Islet precursor cell (in vitro differentiated cells): ENCODE data around the gene ABCA10.
A peak's percentile ranks its signal among the peaks of the same experiment; 100 is the strongest.
"Not testable (repeated sequence)": the region's sequence is repeated elsewhere in the genome, so short reads cannot be mapped to it uniquely, and the experiment has no call there.

Experiments used
- DNase-seq: peaks from one replicate; pipeline ENCODE4 v3.0.0-alpha.2; 2018

ABCA10 gene, protein sequence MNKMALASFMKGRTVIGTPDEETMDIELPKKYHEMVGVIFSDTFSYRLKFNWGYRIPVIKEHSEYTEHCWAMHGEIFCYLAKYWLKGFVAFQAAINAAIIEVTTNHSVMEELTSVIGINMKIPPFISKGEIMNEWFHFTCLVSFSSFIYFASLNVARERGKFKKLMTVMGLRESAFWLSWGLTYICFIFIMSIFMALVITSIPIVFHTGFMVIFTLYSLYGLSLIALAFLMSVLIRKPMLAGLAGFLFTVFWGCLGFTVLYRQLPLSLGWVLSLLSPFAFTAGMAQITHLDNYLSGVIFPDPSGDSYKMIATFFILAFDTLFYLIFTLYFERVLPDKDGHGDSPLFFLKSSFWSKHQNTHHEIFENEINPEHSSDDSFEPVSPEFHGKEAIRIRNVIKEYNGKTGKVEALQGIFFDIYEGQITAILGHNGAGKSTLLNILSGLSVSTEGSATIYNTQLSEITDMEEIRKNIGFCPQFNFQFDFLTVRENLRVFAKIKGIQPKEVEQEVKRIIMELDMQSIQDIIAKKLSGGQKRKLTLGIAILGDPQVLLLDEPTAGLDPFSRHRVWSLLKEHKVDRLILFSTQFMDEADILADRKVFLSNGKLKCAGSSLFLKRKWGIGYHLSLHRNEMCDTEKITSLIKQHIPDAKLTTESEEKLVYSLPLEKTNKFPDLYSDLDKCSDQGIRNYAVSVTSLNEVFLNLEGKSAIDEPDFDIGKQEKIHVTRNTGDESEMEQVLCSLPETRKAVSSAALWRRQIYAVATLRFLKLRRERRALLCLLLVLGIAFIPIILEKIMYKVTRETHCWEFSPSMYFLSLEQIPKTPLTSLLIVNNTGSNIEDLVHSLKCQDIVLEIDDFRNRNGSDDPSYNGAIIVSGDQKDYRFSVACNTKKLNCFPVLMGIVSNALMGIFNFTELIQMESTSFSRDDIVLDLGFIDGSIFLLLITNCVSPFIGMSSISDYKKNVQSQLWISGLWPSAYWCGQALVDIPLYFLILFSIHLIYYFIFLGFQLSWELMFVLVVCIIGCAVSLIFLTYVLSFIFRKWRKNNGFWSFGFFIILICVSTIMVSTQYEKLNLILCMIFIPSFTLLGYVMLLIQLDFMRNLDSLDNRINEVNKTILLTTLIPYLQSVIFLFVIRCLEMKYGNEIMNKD (N-terminal part only)

GRCh38 chr17:69228576-69228975, at the start of gene ABCA10:
TSS of gene ABCA10 (minus strand) at chr17:69228824. CDS start at chr17:69225358, 3,466 bp downstream.
- DNase-seq = no peak

DNA sequence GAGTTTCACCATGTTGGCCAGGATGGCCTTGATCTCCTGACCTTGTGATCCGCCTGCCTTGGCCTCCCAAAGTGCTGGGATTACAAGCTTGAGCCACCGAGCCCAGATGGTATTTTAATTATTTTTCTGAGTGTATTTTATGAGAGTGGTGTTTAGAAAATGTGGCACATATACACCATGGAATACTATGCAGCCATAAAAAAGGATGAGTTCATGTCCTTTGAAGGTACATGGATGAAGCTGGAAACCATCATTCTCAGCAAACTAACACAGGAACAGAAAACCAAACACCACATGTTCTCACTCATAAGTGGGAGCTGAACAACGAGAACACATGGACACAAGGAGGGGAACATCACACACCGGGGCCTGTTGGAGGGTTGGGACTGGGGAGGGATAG, 47.7 kb upstream of the ABCA10 start:
- not testable (repeated sequence) for DNase-seq

GRCh38 chr17:69275751-69276150, 47.1 kb upstream of the ABCA10 start:
- DNase-seq = no peak

- DNase-seq = no peak
Observed at GRCh38 chr17:69271023-69271422, 42.4 kb upstream of the ABCA10 start.

DNA sequence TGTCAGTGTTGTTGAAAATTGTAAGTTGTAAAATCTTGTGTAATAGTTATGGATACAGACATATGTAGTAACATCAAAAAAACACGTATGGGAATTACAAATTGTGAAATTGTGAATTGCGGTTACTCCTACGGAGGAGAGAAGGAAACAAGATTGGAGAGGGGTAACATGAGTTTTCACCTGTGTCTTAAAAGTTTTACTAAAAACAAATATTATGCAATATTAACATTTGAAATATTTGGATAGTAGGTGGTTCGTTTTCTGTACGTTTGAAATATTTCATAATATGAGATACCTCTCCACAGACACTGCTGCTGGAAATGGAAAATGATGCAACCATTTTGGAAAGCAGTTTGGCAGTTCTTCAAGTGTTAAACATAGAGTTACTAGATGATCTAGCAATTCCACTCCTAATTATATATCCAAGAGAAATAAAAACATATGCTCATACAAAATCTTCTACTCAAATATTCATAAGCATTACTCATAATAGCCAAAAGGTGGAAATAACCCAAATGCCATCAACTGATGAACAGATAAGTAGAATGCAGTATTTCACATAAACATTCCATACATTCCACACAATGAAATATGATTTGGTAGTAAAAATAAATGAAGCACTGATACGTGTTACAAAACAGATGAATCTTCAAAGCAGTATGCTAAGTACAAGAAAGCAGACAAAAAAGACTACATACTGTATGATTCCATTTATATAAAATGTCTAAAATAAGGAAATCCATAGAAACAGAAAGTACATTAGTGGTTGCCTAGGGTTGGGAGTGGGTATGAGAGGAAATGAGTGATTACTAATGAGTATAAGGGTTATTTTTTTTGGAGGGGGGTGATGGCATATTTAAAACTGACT, 40.7 kb upstream of the ABCA10 start:
- DNase-seq = no peak

GRCh38 chr17:69268543-69269014, 40.0 kb upstream of the ABCA10 start:
- no peak for DNase-seq

GRCh38 chr17:69267219-69267618, 38.6 kb upstream of the ABCA10 start:
- DNase-seq = no peak

GRCh38 chr17:69265873-69266272, 37.2 kb upstream of the ABCA10 start:
- DNase-seq = no peak

DNA sequence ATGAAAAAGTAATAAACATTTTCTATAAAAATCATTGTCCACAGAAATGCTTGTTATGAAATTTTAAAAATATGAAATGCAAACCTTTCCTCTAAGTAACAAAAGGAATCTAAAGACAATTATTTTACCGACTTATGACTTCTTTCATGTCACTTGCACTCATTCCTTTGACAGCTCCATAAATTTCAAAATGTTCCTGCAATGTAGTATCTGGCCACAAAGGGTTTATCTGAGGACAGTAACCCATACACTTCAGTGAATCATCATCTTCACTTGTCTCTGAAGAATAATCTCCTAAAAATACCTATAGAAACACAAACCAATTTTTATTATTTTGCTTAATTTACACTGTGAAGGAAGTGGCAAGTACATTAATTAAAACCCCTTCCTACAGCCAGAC, 25.6 kb upstream of the ABCA10 start:
- no peak for DNase-seq

DNA sequence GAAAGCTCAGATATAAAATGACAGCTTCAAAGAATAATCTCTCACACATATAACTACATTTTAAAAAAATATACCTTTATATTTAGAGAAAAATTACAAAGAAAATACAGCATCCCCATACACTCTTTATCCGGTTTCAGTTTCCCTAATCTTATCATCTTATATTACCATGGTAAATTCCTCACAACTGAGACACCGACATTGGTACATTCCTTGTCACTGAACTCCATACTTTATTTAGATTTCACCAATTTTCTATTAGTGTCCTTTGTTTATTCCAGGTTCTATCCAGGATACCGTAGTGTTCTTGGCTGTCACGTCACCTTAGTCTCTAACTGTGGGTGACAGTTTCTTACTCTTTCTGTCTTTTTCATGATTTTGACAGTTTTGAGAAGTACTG, 22.0 kb upstream of the ABCA10 start:
- DNase-seq = no peak

GRCh38 chr17:69246726-69247375, 18.2 kb upstream of the ABCA10 start:
- DNase-seq = no peak

DNA sequence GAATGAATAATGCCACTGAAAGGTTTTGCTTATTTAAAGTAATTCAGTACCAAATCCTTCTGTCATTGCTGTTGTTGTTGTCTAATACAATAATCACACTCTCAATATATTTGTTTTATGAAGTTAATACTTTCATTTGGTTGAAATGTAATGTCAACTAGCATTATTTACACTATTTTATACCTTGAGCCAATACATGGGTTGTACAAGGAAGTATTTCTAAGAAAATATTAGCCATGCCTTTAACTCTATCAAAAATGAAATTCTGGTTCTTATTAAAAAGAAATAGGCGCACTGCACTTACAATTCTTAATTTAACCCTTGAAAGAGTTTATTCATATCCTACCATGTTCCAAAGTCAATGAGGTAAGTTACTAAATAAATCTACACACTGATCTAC, 17.6 kb upstream of the ABCA10 start:
- DNase-seq = no peak

DNA sequence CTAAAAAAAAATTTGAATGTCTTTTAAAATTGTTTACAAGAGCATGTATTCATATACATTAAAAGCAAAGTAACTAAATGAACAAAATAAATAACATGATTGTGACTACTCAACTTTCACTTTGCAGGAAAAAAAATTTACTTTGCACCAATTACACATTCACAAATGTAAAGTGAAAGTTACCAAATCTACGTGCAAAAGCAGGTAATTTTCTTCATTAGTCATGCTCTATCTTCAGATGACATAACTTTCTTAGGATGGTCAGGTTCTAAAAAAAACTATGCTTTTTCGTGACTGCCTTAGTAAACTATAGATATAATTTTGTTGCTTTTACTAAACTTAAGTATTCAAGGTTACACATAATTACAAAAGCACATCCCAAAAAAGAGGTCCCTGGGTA, 17.0 kb upstream of the ABCA10 start:
- DNase-seq = no peak

DNA sequence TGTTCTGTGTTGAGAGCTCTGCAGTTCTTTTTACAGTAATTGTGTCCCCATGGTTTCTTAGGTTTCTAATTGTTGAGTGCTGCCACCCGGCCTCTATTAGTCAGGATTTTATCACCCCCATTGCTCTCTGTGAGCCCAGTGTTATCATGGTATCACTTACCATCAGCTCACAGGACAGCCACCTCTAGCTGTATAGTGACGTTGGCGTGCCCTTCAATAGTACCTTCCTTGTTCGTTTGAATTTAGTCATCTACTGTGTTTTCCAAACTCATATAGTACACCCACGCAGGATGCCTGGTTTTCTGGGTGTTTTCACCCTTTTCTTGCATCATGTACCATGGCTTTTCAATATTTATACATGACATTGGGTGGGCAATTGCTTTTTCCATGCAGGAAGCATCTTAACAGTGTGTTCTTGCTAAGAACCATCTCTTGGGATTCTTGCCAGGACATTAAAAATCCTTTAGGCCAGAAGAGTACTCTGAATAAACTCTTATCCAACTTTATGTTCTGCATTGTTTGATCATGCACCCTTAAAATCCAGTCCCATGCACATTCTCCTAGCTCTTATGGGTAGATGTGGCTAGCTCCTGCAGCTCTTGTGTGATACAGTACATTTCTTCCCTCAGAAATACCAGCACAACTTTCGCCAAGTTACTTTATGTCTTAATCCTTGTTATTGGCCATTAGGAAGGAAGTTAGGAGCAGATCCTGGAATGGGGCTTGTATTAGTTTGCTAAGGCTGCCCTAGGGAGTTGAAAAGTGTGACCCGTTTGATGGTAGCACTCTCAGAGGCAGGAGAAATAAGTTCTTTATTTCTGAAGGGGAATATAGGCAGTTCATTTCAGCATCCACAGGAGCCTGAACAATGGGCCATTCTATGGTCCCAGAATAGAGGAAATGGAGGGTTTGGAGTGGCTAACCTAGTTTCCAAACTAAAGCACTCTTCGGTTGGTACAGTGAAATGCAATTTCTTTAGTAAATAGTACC, 11.3 kb upstream of the ABCA10 start:
- DNase-seq = no peak

GRCh38 chr17:69236946-69237345, 8.3 kb upstream of the ABCA10 start:
- DNase-seq = no peak

DNA sequence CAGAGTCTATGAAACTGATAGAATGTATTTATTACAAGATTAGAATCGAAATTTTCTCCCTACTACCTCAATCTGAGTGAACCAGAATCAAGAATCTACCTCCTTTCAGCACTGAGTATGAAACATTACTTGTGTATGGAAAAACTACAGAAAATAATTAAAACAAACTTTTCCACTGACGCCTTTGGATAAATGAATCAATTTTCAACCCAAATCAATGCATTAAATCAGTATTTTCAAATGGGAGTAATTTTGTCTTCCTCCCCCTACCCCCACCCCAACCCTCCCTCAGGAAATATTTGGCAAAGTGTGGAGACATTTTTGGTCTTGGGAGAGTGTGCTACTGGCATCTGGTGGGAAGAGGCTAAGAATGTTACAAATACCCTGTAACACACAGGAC, 7.8 kb upstream of the ABCA10 start:
- no peak for DNase-seq

- DNase-seq = peak; percentile 94
Observed at GRCh38 chr17:69235338-69236058, 6.9 kb upstream of the ABCA10 start.

DNA sequence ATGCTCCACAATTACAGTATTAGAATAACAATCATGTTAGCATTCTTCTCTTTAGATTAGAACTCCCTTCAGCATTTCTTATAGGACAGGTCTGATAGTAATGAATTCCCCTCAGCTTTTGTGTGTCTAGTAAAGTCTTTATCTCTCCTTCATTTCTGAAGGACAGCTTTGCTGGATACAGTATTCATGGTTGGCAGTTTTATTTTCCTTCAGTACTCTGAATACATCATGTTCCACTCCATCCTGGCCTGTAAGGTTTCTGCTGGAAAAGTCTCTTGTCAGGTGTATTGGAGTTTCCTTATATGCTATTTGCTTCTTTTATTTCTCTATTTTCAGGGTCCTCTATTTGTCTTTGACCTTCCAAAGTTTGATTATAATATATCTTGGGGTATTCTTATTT, 4.0 kb upstream of the ABCA10 start:
- no peak for DNase-seq

GRCh38 chr17:69231521-69231920, 2.9 kb upstream of the ABCA10 start:
- no peak for DNase-seq

DNA sequence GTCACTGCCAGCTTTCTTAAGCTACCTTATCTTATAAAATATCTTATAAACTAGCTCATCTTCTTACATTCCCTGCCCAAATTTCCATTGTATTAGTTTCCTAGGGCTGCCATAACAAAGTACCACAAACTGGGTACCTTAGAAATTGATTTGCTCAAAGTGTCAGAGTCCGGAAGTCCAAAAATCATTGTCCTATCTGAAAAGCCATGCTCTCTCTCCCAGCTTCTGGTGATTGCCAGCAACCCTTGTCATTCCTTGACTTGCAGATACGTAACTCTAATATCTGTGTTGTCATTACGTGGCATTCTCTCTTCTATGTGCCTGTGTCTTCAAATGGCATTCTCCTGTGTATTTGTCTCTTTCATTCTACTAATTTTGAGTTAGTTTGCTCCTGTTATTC, 2.3 kb upstream of the ABCA10 start:
- no peak for DNase-seq
